B cell (primary cell): ENCODE measurements around the gene SLC35A5. TPM values are rescaled to one million over a fixed set of nuclear protein-coding genes. Genes with fewer than 3 reads are reported as not detected.

Source experiments
- ATAC-seq: fragments of 200-7000 bp; cut with Tn5 transposase; one replicate; pipeline ENCODE4 v1.10.0; 2021; ENCODE audit warnings: low read depth, mild to moderate bottlenecking, moderate number of reproducible peaks, moderate library complexity
- CTCF ChIA-PET: fragments of 350-600 bp; sonication (Branson Sonifier 250); formaldehyde crosslinking; loops from one replicate; lab custom pipeline; 2021; ENCODE audit warnings: antibody characterized with exemption, inconsistent platforms; lab: Charles Lee
- POLR2A ChIA-PET: fragments of 350-600 bp; sonication (Branson Sonifier 250); formaldehyde crosslinking; loops from one replicate; lab custom pipeline; 2021; ENCODE audit warnings: antibody characterized with exemption; lab: Charles Lee
- DNase-seq: peaks from one replicate; pipeline ENCODE4 v3.0.0; 2013
- H2AFZ ChIP-seq: 2 replicates; pipeline ENCODE4 v1.6.1; 2012; ENCODE audit warnings: mild to moderate bottlenecking, low read depth, low read length; ENCODE audit not compliant: insufficient read depth, poor library complexity, severe bottlenecking
- H3K27ac ChIP-seq, 2 donors: 1 replicate in 1 of 2; 2 replicates in 1 of 2; pipeline ENCODE4 v1.5.1; 2012 to 2013; ENCODE audit warnings: low read length in 2 of 2, mild to moderate bottlenecking in 2 of 2, moderate library complexity in 1 of 2
- H3K27me3 ChIP-seq, 4 experiments: fragments of 200-600 bp in 1 of 4; sonication (generic) in 1 of 4; replicated peaks in 1 of 4; 1 replicate in 2 of 4; 2 replicates in 2 of 4; pipeline versions ENCODE4 v1.6.1 to v1.7.0; 2013 to 2016; ENCODE audit warnings: low read length in 3 of 4, mild to moderate bottlenecking in 2 of 4, mixed read lengths in 1 of 4, moderate library complexity in 1 of 4; ENCODE audit not compliant: insufficient read depth in 4 of 4, control insufficient read depth in 3 of 4; ENCODE audit errors: control extremely low read depth in 1 of 4
- H3K36me3 ChIP-seq, 2 experiments: replicated peaks in 1 of 2; 1 replicate in 1 of 2; 2 replicates in 1 of 2; pipeline versions ENCODE4 v1.6.1 to v1.7.1; 2013; ENCODE audit warnings: low read length in 1 of 2; ENCODE audit not compliant: insufficient read depth in 2 of 2, control insufficient read depth in 1 of 2; ENCODE audit errors: control extremely low read depth in 1 of 2, extremely low read depth in 1 of 2
- H3K4me1 ChIP-seq, 2 donors: fragments of 200-600 bp in 1 of 2; sonication (generic) in 1 of 2; 1 replicate in 1 of 2; 2 replicates in 1 of 2; pipeline versions ENCODE4 v1.5.1 to v1.6.1; 2013 to 2017; ENCODE audit warnings: low read length in 2 of 2; ENCODE audit not compliant: control insufficient read depth in 2 of 2, insufficient read depth in 2 of 2
- H3K4me2 ChIP-seq: replicated peaks from 2 replicates; pipeline ENCODE3; 2012; ENCODE audit warnings: mild to moderate bottlenecking, low read depth, low read length; ENCODE audit not compliant: poor library complexity, severe bottlenecking
- H3K4me3 ChIP-seq, 5 experiments: fragments of 200-600 bp in 1 of 5; sonication (generic) in 1 of 5; 1 replicate in 3 of 5; 2 replicates in 2 of 5; pipeline versions ENCODE4 v1.5.1 to v1.7.0; 2011 to 2016; ENCODE audit warnings: low read length in 4 of 5, mild to moderate bottlenecking in 4 of 5, low read depth in 2 of 5, control low read depth in 1 of 5, moderate library complexity in 1 of 5; ENCODE audit not compliant: insufficient read depth in 1 of 5; ENCODE audit errors: control extremely low read depth in 1 of 5, extremely low read depth in 1 of 5
- H3K79me2 ChIP-seq: fragments of 200-600 bp; sonication (generic); one replicate; pipeline ENCODE4 v1.6.0; 2016; ENCODE audit warnings: low read length; ENCODE audit not compliant: control insufficient read depth, insufficient read depth
- H3K9ac ChIP-seq: fragments of 200-600 bp; sonication (generic); 2 replicates; pipeline ENCODE4 v1.6.1; 2017; ENCODE audit warnings: mild to moderate bottlenecking, low read length, moderate library complexity
- H3K9me3 ChIP-seq, 3 donors: one replicate each; pipeline versions ENCODE4 v1.6.1 to v1.7.1; 2013; ENCODE audit warnings: low read length in 2 of 3; ENCODE audit not compliant: control insufficient read depth in 2 of 3, insufficient read depth in 1 of 3; ENCODE audit errors: control extremely low read depth in 1 of 3
- H4K20me1 ChIP-seq: 2 replicates; pipeline ENCODE4 v1.6.0; 2012; ENCODE audit warnings: mild to moderate bottlenecking, low read length; ENCODE audit not compliant: insufficient read depth, control insufficient read depth, poor library complexity, severe bottlenecking
- H3K27ac Mint-ChIP-seq: one replicate; pipeline ENCODE4 v1.8.0; 2021; ENCODE audit warnings: mixed read lengths
- H3K27me3 Mint-ChIP-seq: one replicate; pipeline ENCODE4 v1.8.0; 2021; ENCODE audit warnings: mixed read lengths
- H3K4me1 Mint-ChIP-seq: one replicate; pipeline ENCODE4 v1.8.0; 2021; ENCODE audit warnings: mixed read lengths
- H3K4me3 Mint-ChIP-seq: one replicate; pipeline ENCODE4 v1.8.0; 2021; ENCODE audit warnings: mixed read lengths
- H3K9me3 Mint-ChIP-seq: one replicate; pipeline ENCODE4 v1.8.0; 2022; ENCODE audit warnings: mixed read lengths; ENCODE audit not compliant: insufficient read depth
- CTCF ChIP-seq: fragments of 200-600 bp; IDR thresholded peaks from one replicate; pipeline ENCODE4 v1.8.0; 2022; ENCODE audit warnings: antibody characterized with exemption, mild to moderate bottlenecking
- EZH2 ChIP-seq: IDR thresholded peaks from 2 replicates; pipeline ENCODE4 v1.6.1; 2012; ENCODE audit warnings: borderline replicate concordance, low read depth, mild to moderate bottlenecking, moderate library complexity, low read length; ENCODE audit not compliant: insufficient read depth, poor library complexity, severe bottlenecking
- WGBS: methylation state at CpG from one replicate; pipeline ENCODE4 v1.1.5; 2013; ENCODE audit warnings: missing lambda C conversion rate; ENCODE audit not compliant: insufficient coverage; 5-methylcytosine and 5-hydroxymethylcytosine counted together
- intact Hi-C: fragments of 100-400 bp; cut with micrococcal nuclease; formaldehyde crosslinking; loops from one replicate; pipeline ENCODE4 v1.10.0; 2022
- polyA plus RNA-seq: library from polyadenylated mRNA; depleted of rRNA; stranded (reverse); fragments of >200 nt; gene quantifications from 2 replicates; pipeline ENCODE4 v1.2.3, GENCODE V29; 2012
- total RNA-seq, 2 donors: library from RNA; stranded (reverse); fragments of 120-200 nt in 1 of 2; gene quantifications; 1 replicate in 1 of 2; 2 replicates in 1 of 2; pipeline versions ENCODE4 v1.2.3 to v1.2.4, GENCODE V29; 2013 to 2022

The SLC35A5 gene
- total and polyA plus RNA-seq, 2 donors (not counting 1 experiment from before 2014, with no cell fraction given): 15.4 to 34.9 TPM

- DNase-seq (no peak), ATAC-seq (no peak)
- Mint-ChIP-seq H3K4me3 (no peak overlapping the region), H3K9me3 (no peaks in the 10 kb centered on the region), H3K27ac (no peak overlapping the region), H3K27me3 (no peaks in the 10 kb centered on the region), H3K4me1 (peaks cover 11% of the 10 kb centered on the region)
- H3K9ac ChIP-seq: no peak overlapping the region
- no peak overlapping the region for H2AFZ ChIP-seq
- H3K36me3 ChIP-seq: peaks cover 3 to 18% of the 10 kb centered on the region in 2 experiments
- CTCF ChIA-PET: interaction anchor here (1.0 kb wide), 1 partner anchor 140 kb away, joined by 3 read pairs; no protein-coding TSS in a partner anchor
- no peak overlapping the region for H3K27ac ChIP-seq
- no peak overlapping the region for H3K4me3 ChIP-seq
- peaks cover 0 to 9% (median 0%) of the 10 kb centered on the region in 3 donors for H3K9me3 ChIP-seq
- intact Hi-C loops: no loop called here
- TF ChIP-seq CTCF (no peak), EZH2 (no peak)
- peaks cover 0 to 12% of the 10 kb centered on the region in 2 donors for H3K4me1 ChIP-seq
- no peak overlapping the region for H3K4me2 ChIP-seq
- WGBS: no CpG with 5 or more reads among the region's 2 CpGs
- H3K79me2 ChIP-seq: no peaks in the 10 kb centered on the region
- H3K27me3 ChIP-seq: no peaks in the 10 kb centered on the region
- POLR2A ChIA-PET: no interaction called here
- no peaks in the 10 kb centered on the region for H4K20me1 ChIP-seq
Measured at GRCh38 chr3:112594856-112595255, 33.0 kb downstream of the SLC35A5 start.

GRCh38 chr3:112597945-112598344, 36.1 kb downstream of the SLC35A5 start:
- no CpG with 5 or more reads among the region's 2 CpGs for WGBS
- H3K4me1 Mint-ChIP-seq: peaks cover 8% of the 10 kb centered on the region
- no peak overlapping the region for H3K4me3 Mint-ChIP-seq
- ATAC-seq: no peak
- no peak overlapping the region for H3K9ac ChIP-seq
- TF ChIP-seq CTCF (no peak), EZH2 (no peak)
- intact Hi-C loops: no loop called here
- no peak for DNase-seq
- H3K36me3 ChIP-seq: peaks cover 1 to 13% of the 10 kb centered on the region in 2 experiments
- peaks cover 0 to 4% (median 0%) of the 10 kb centered on the region in 3 donors for H3K9me3 ChIP-seq
- H3K27me3 Mint-ChIP-seq: no peaks in the 10 kb centered on the region
- CTCF ChIA-PET: no interaction called here
- H4K20me1 ChIP-seq: no peaks in the 10 kb centered on the region
- H3K79me2 ChIP-seq: no peaks in the 10 kb centered on the region
- POLR2A ChIA-PET: interaction anchor here (0.6 kb wide), 1 partner anchor 131 kb away, joined by 3 read pairs; no protein-coding TSS in a partner anchor
- no peaks in the 10 kb centered on the region for H3K9me3 Mint-ChIP-seq
- no peak overlapping the region for H3K4me2 ChIP-seq
- H3K27ac ChIP-seq: no peak overlapping the region
- no peaks in the 10 kb centered on the region for H3K27me3 ChIP-seq
- no peak overlapping the region for H3K4me3 ChIP-seq
- H3K27ac Mint-ChIP-seq: no peak overlapping the region
- no peak overlapping the region for H2AFZ ChIP-seq
- peaks cover 0 to 4% of the 10 kb centered on the region in 2 donors for H3K4me1 ChIP-seq
